Hindlimb muscle (tissue), 1 donor: ENCODE measurements around the gene TMEM38B. TPM values are rescaled to one million over a fixed set of nuclear protein-coding genes. Genes with fewer than 3 reads are reported as not detected.
"Not testable (repeated sequence)": the region's sequence is repeated elsewhere in the genome, so short reads cannot be mapped to it uniquely, and the experiment has no call there.

Experiments used
- DNase-seq: peaks from one replicate; pipeline ENCODE4 v3.0.0-alpha.2; 2013
- polyA plus RNA-seq: library from polyadenylated mRNA; unstranded; fragments of 120-200 nt; gene quantifications from one replicate; pipeline ENCODE4 v1.2.1, GENCODE V29; 2013; ENCODE audit not compliant: insufficient read length

TMEM38B gene
- polyA plus RNA-seq, 1 donor = 71.4 TPM

- no peak for DNase-seq
These were observed 27.8 kb downstream of the TMEM38B start for GRCh38 chr9:105722099-105722498.

- no peak for DNase-seq
These were observed 31.0 kb downstream of the TMEM38B start for GRCh38 chr9:105725370-105725769.

- not testable (repeated sequence) for DNase-seq
These were observed 33.9 kb downstream of the TMEM38B start for GRCh38 chr9:105728230-105728629.

GRCh38 chr9:105731420-105731819, 37.1 kb downstream of the TMEM38B start:
- not testable (repeated sequence) for DNase-seq

- DNase-seq = no peak
These were observed 41.0 kb downstream of the TMEM38B start for GRCh38 chr9:105735366-105735765.

- no peak for DNase-seq
These were observed 42.9 kb downstream of the TMEM38B start for GRCh38 chr9:105737205-105737604.

- no peak for DNase-seq
These were observed 47.7 kb downstream of the TMEM38B start for GRCh38 chr9:105742088-105742487.

- not testable (repeated sequence) for DNase-seq
These were observed 53.0 kb downstream of the TMEM38B start for GRCh38 chr9:105747325-105747724.

GRCh38 chr9:105751761-105752160, 57.4 kb downstream of the TMEM38B start:
- DNase-seq = no peak

- no peak for DNase-seq
These were observed 63.3 kb downstream of the TMEM38B start for GRCh38 chr9:105757496-105758251.

GRCh38 chr9:105760053-105760452, 65.7 kb downstream of the TMEM38B start:
- no peak for DNase-seq

- DNase-seq = not testable (repeated sequence)
These were observed 88.5 kb downstream of the TMEM38B start for GRCh38 chr9:105782561-105783494.

- DNase-seq = not testable (repeated sequence)
These were observed 89.1 kb downstream of the TMEM38B start for GRCh38 chr9:105783495-105783872.

GRCh38 chr9:105786796-105787195, 92.5 kb downstream of the TMEM38B start:
- not testable (repeated sequence) for DNase-seq

GRCh38 chr9:105816202-105816744, 121.9 kb downstream of the TMEM38B start:
- DNase-seq = no peak

- no peak for DNase-seq
These were observed 122.6 kb downstream of the TMEM38B start for GRCh38 chr9:105816981-105817380.

- DNase-seq = no peak
These were observed 124.6 kb downstream of the TMEM38B start for GRCh38 chr9:105818903-105819302.

- DNase-seq = no peak
These were observed 128.5 kb downstream of the TMEM38B start for GRCh38 chr9:105822814-105823213.

Other genes with a start within 250 kb of the TMEM38B start
- gene FSD1L, start 246.5 kb upstream of the TMEM38B start, polyA plus RNA-seq = 18.1 TPM
- gene FKTN, start 136.4 kb upstream of the TMEM38B start, polyA plus RNA-seq = 14.6 TPM
- gene TAL2, start 32.1 kb upstream of the TMEM38B start, polyA plus RNA-seq = 18.6 TPM